Nephron progenitor cell (in vitro differentiated cells): ENCODE data around the gene TNFRSF11A.

Source experiments
- DNase-seq: peaks from one replicate; pipeline ENCODE4 v3.0.0; 2021
- H3K27ac Mint-ChIP-seq: 2 replicates; pipeline ENCODE4 v1.8.0; 2021; ENCODE audit warnings: mild to moderate bottlenecking, moderate library complexity, mixed read lengths
- H3K27me3 Mint-ChIP-seq: 2 replicates; pipeline ENCODE4 v1.8.0; 2021; ENCODE audit warnings: mild to moderate bottlenecking, low read depth, mixed read lengths; ENCODE audit not compliant: poor library complexity
- H3K36me3 Mint-ChIP-seq: 2 replicates; pipeline ENCODE4 v1.8.0; 2021; ENCODE audit warnings: low read depth, mixed read lengths
- H3K4me1 Mint-ChIP-seq: 2 replicates; pipeline ENCODE4 v1.8.0; 2021; ENCODE audit warnings: mixed read lengths
- H3K4me3 Mint-ChIP-seq: 2 replicates; pipeline ENCODE4 v1.8.0; 2021; ENCODE audit warnings: mild to moderate bottlenecking, moderate library complexity, mixed read lengths
- H3K9me3 Mint-ChIP-seq: 2 replicates; pipeline ENCODE4 v1.8.0; 2021; ENCODE audit warnings: mild to moderate bottlenecking, moderate library complexity, mixed read lengths
- TF ChIP-seq, protein P1 (sequence below): fragments of 200-600 bp; sonication (generic); IDR thresholded peaks from 2 replicates; pipeline ENCODE4 v1.5.0; 2021; ENCODE audit warnings: antibody characterized with exemption

The TNFRSF11A gene

DNA sequence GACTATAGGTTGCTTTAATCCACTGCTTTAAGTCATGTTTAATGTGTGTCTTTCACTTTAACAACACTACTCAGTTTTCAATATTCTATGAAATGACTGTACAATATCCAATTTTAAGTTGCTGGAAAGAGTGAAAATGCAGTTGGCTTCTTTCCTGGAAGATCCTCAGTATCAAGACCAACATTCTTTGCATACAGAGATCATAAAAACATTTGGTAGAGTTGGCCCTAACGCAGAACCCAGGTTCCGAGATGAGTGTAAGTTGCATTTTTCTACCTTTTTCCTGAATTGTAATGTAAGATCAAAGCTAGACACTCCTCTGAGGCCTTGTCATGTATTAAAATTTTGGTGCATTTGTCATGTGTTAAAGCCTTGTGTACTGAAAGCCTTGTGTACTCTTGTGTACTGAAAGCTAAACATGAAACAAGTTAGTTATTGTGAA, 42.9 kb upstream of the TNFRSF11A start:
- Mint-ChIP-seq H3K27ac (no peak overlapping the region), H3K4me3 (no peak overlapping the region), H3K4me1 (no peaks in the 10 kb centered on the region), H3K27me3 (no peaks in the 10 kb centered on the region), H3K9me3 (no peaks in the 10 kb centered on the region), H3K36me3 (peaks cover 35% of the 10 kb centered on the region)
- DNase-seq: no peak
- TF ChIP-seq, protein P1, sequence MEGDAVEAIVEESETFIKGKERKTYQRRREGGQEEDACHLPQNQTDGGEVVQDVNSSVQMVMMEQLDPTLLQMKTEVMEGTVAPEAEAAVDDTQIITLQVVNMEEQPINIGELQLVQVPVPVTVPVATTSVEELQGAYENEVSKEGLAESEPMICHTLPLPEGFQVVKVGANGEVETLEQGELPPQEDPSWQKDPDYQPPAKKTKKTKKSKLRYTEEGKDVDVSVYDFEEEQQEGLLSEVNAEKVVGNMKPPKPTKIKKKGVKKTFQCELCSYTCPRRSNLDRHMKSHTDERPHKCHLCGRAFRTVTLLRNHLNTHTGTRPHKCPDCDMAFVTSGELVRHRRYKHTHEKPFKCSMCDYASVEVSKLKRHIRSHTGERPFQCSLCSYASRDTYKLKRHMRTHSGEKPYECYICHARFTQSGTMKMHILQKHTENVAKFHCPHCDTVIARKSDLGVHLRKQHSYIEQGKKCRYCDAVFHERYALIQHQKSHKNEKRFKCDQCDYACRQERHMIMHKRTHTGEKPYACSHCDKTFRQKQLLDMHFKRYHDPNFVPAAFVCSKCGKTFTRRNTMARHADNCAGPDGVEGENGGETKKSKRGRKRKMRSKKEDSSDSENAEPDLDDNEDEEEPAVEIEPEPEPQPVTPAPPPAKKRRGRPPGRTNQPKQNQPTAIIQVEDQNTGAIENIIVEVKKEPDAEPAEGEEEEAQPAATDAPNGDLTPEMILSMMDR: no peak

DNA sequence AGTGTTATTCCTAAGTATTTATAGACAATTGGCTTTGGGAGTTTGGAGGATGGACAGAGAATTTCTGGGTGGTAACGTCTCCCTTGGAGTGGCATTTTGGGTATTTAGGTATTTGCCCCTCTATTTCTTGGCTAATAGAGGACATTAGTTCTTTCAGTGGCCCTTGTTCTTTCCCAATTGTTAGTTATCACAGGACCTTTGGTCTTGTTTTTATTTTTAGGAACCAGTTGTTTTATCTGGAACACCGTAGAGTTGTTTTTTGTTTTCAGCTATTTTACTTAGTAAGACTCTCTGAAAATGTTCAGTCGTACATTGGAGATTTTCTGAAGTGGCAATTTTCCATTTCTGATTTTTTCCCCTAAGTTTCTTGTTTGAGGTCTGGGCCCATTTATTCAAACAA, 40.5 kb upstream of the TNFRSF11A start:
- no peak overlapping the region for H3K4me3 Mint-ChIP-seq
- TF ChIP-seq, protein P1: no peak
- no peaks in the 10 kb centered on the region for H3K4me1 Mint-ChIP-seq
- no peak overlapping the region for H3K27ac Mint-ChIP-seq
- peaks cover 41% of the 10 kb centered on the region for H3K36me3 Mint-ChIP-seq
- no peaks in the 10 kb centered on the region for H3K27me3 Mint-ChIP-seq
- no peaks in the 10 kb centered on the region for H3K9me3 Mint-ChIP-seq
- DNase-seq: no peak

- Mint-ChIP-seq H3K36me3 (peaks cover 41% of the 10 kb centered on the region), H3K27ac (peak overlapping the region; percentile 26), H3K4me3 (no peak overlapping the region), H3K9me3 (no peaks in the 10 kb centered on the region), H3K4me1 (no peaks in the 10 kb centered on the region), H3K27me3 (no peaks in the 10 kb centered on the region)
- TF ChIP-seq, protein P1: no peak
- DNase-seq: no peak
These were observed 39.8 kb upstream of the TNFRSF11A start for GRCh38 chr18:62285281-62285680.

- no peaks in the 10 kb centered on the region for H3K27me3 Mint-ChIP-seq
- H3K27ac Mint-ChIP-seq: no peak overlapping the region
- no peak for DNase-seq
- H3K36me3 Mint-ChIP-seq: peaks cover 34% of the 10 kb centered on the region
- no peaks in the 10 kb centered on the region for H3K9me3 Mint-ChIP-seq
- no peak overlapping the region for H3K4me3 Mint-ChIP-seq
- no peaks in the 10 kb centered on the region for H3K4me1 Mint-ChIP-seq
- TF ChIP-seq, protein P1: no peak
These were observed 37.1 kb upstream of the TNFRSF11A start for GRCh38 chr18:62287781-62288664.

DNA sequence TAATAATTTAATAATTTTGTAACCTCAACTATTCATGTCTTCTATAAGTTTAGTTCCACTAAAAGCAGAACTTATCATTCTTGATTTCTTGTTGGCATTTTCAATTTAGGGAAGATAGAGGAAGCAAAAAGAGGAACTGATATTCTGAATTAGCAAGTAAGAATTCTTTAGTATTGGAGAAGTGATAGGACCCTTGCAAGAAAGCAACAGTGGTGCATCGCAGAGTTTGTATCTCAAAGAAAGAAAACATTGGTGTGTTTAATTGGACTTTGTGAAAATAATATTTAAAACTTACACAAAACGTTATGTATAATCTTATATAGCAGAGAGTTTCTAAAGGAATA, 36.5 kb upstream of the TNFRSF11A start:
- Mint-ChIP-seq H3K36me3 (peaks cover 30% of the 10 kb centered on the region), H3K27me3 (no peaks in the 10 kb centered on the region), H3K27ac (no peak overlapping the region), H3K4me1 (no peaks in the 10 kb centered on the region), H3K4me3 (no peak overlapping the region), H3K9me3 (no peaks in the 10 kb centered on the region)
- TF ChIP-seq, protein P1: no peak
- no peak for DNase-seq

GRCh38 chr18:62289047-62289446, 36.1 kb upstream of the TNFRSF11A start:
- Mint-ChIP-seq H3K27me3 (no peaks in the 10 kb centered on the region), H3K4me3 (no peak overlapping the region), H3K4me1 (no peaks in the 10 kb centered on the region), H3K27ac (no peak overlapping the region), H3K36me3 (peaks cover 30% of the 10 kb centered on the region), H3K9me3 (no peaks in the 10 kb centered on the region)
- TF ChIP-seq, protein P1: no peak
- no peak for DNase-seq
